ENCODE measurements around the gene SNCAIP. TPM values are rescaled to one million over a fixed set of nuclear protein-coding genes. Genes with fewer than 3 reads are reported as not detected.

SNCAIP gene
- total and polyA plus RNA-seq, 9 of the 15 experiments (the other 6 are each of a cell fraction or from before 2014, with no cell fraction given), result 0.04 TPM; not detected in 8

DNA sequence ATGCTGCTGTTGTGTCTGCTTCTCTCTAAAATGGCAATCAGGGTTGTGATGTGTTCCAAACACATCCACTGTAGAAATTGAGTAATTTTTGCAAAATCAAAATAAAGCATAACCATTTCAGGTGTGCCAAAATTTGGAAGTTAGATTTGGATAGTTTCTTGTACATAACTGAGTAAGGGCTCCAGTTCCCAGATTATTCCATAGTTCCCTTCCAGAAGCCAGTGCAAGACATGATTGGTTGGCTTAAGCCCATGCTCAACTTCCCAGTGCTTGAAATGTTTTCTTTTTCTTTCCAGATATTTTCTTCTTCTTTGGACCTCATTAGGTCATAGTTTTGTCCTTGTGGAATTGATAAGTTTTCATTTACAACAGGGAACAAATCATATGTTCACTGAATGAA is 64.2 kb downstream of the SNCAIP start:
- Histone ChIP-seq H3K4me1 (replicated peaks in 1 of 2; ENCODE audit: control insufficient read depth in 2 of 2, insufficient read depth in 2 of 2, low read length in 2 of 2) (no peaks in the 10 kb centered on the region), H3K4me2 (ENCODE audit: insufficient read depth, low read length) (no peak overlapping the region), H3K9me3 (replicated peaks; ENCODE audit: control insufficient read depth, insufficient read depth, low read depth, low read length) (no peaks in the 10 kb centered on the region), H3K79me2 (ENCODE audit: control insufficient read depth, insufficient read depth, low read length) (no peaks in the 10 kb centered on the region), H3K9me1 (ENCODE audit: control insufficient read depth, insufficient read depth, low read length) (no peaks in the 10 kb centered on the region), H3K36me3 (ENCODE audit: control insufficient read depth, insufficient read depth, low read length) (no peaks in the 10 kb centered on the region), H3K9ac (ENCODE audit: insufficient read depth in 1 of 2, low read depth in 2 of 2, low read length in 2 of 2) (no peak overlapping the region), H3K4me3 (no peak overlapping the region), H3K27me3 (ENCODE audit: control insufficient read depth in 2 of 2, insufficient read depth in 2 of 2, low read length in 2 of 2) (no peaks in the 10 kb centered on the region), H2AFZ (ENCODE audit: low read depth, low read length) (no peak overlapping the region), H4K20me1 (replicated peaks; ENCODE audit: control insufficient read depth, insufficient read depth, low read length) (no peaks in the 10 kb centered on the region), H3K27ac (ENCODE audit: extremely low read depth, low read depth, low read length) (no peak overlapping the region)
- DNase-seq (ENCODE audit: extremely low read depth in 1 of 4, low spot score in 3 of 4) (no peak), FAIRE-seq (no peak), ATAC-seq (no peak)
- CTCF ChIA-PET (ENCODE audit: low intra/inter-chr PET ratio), result no interaction called here
- POLR2A ChIA-PET, result no interaction called here
- TF ChIP-seq DNMT1 (IDR thresholded peaks at IDR 0.05) (no peak), ARNT (IDR thresholded peaks at IDR 0.05) (no peak), ZZZ3 (IDR thresholded peaks at IDR 0.05) (no peak), SETDB1 (IDR thresholded peaks at IDR 0.05; ENCODE audit: low read length) (no peak), SIRT6 (IDR thresholded peaks at IDR 0.05; ENCODE audit: low read depth, low read length) (no peak), ZSCAN32 (CRISPR knock-in tag; IDR thresholded peaks at IDR 0.05) (no peak), SMARCA5 (IDR thresholded peaks at IDR 0.05) (no peak), ZNF280B (CRISPR knock-in tag; IDR thresholded peaks at IDR 0.05) (no peak), AFF1 (IDR thresholded peaks at IDR 0.05; ENCODE audit: low read depth in 1 of 2, partially characterized antibody in 2 of 2) (no peak), MAFG (tag; conservative IDR thresholded peaks at IDR 0.05) (no peak), PTRF (tag; IDR thresholded peaks at IDR 0.05) (no peak), ELF2 (CRISPR knock-in tag; IDR thresholded peaks at IDR 0.05) (no peak), HNRNPLL (IDR thresholded peaks at IDR 0.05; ENCODE audit: low read depth, low read length, poor library complexity, severe bottlenecking) (no peak), TFAM (CRISPR knock-in tag; conservative IDR thresholded peaks at IDR 0.05) (no peak), RBM14 (IDR thresholded peaks at IDR 0.05; ENCODE audit: borderline replicate concordance, insufficient read depth, low read depth, low read length) (no peak), MCM3 (IDR thresholded peaks at IDR 0.05) (no peak), ZNF184 (CRISPR knock-in tag; IDR thresholded peaks at IDR 0.05) (no peak), CAMTA2 (CRISPR knock-in tag; conservative IDR thresholded peaks at IDR 0.05) (no peak)
- TF ChIP-seq, protein P1, sequence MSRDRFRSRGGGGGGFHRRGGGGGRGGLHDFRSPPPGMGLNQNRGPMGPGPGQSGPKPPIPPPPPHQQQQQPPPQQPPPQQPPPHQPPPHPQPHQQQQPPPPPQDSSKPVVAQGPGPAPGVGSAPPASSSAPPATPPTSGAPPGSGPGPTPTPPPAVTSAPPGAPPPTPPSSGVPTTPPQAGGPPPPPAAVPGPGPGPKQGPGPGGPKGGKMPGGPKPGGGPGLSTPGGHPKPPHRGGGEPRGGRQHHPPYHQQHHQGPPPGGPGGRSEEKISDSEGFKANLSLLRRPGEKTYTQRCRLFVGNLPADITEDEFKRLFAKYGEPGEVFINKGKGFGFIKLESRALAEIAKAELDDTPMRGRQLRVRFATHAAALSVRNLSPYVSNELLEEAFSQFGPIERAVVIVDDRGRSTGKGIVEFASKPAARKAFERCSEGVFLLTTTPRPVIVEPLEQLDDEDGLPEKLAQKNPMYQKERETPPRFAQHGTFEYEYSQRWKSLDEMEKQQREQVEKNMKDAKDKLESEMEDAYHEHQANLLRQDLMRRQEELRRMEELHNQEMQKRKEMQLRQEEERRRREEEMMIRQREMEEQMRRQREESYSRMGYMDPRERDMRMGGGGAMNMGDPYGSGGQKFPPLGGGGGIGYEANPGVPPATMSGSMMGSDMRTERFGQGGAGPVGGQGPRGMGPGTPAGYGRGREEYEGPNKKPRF (IDR thresholded peaks at IDR 0.05; ENCODE audit: low read depth, low read length), result no peak
- BruUV-seq (replicated peaks), result no TSS peak
- in situ Hi-C loops (cut with MboI), result no loop called here
- intact Hi-C loops (cut with micrococcal nuclease), result no loop called here
